Liver (tissue), 9 donors: Measurements from ENCODE around the gene STIM1. TPM values are rescaled to one million over a fixed set of nuclear protein-coding genes. Genes with fewer than 3 reads are reported as not detected.

Experiments used
- DNase-seq: peaks from one replicate; pipeline ENCODE4 v3.0.0-alpha.2; 2017; ENCODE audit warnings: low spot score
- H3K27ac ChIP-seq, 2 donors: one replicate each; pipeline ENCODE4 v1.7.0; 2013; ENCODE audit warnings: inconsistent platforms in 2 of 2, low read length in 2 of 2, control low read depth in 1 of 2, low read depth in 1 of 2, mild to moderate bottlenecking in 1 of 2
- H3K27me3 ChIP-seq, 4 donors: one replicate each; pipeline versions ENCODE4 v1.6.1 to v1.7.0; 2013; ENCODE audit warnings: low read length in 3 of 4, inconsistent platforms in 1 of 4, mild to moderate bottlenecking in 1 of 4, moderate library complexity in 1 of 4; ENCODE audit not compliant: control insufficient read depth in 4 of 4, insufficient read depth in 4 of 4
- H3K36me3 ChIP-seq, 4 donors: one replicate each; pipeline versions ENCODE4 v1.6.1 to v1.7.0; 2013; ENCODE audit warnings: low read length in 3 of 4, mild to moderate bottlenecking in 3 of 4, low read depth in 1 of 4, moderate library complexity in 1 of 4; ENCODE audit not compliant: control insufficient read depth in 4 of 4, insufficient read depth in 3 of 4
- H3K4me1 ChIP-seq, 4 donors: one replicate each; pipeline versions ENCODE4 v1.6.1 to v1.7.0; 2013; ENCODE audit warnings: low read length in 3 of 4, mild to moderate bottlenecking in 3 of 4, moderate library complexity in 1 of 4; ENCODE audit not compliant: control insufficient read depth in 4 of 4, insufficient read depth in 4 of 4
- H3K4me3 ChIP-seq, 3 donors: one replicate each; pipeline versions ENCODE4 v1.6.1 to v1.7.0; 2013; ENCODE audit warnings: low read length in 3 of 3, control low read depth in 1 of 3, low read depth in 1 of 3, mild to moderate bottlenecking in 1 of 3
- H3K9ac ChIP-seq, 2 donors: one replicate each; pipeline ENCODE4 v1.7.0; 2013; ENCODE audit warnings: low read length in 2 of 2, mild to moderate bottlenecking in 2 of 2, moderate library complexity in 2 of 2, control low read depth in 1 of 2, low read depth in 1 of 2
- H3K9me3 ChIP-seq, 4 donors: one replicate each; pipeline versions ENCODE4 v1.6.1 to v1.7.0; 2013; ENCODE audit warnings: low read length in 3 of 4; ENCODE audit not compliant: control insufficient read depth in 4 of 4
- EGR1 ChIP-seq, 2 donors: IDR thresholded peaks; 2 replicates each; pipeline ENCODE4 v1.6.1; 2016 to 2018; ENCODE audit warnings: antibody characterized with exemption in 2 of 2, low read depth in 2 of 2
- FOXA1 ChIP-seq: IDR thresholded peaks from 2 replicates; pipeline ENCODE4 v1.6.1; 2016; ENCODE audit warnings: antibody characterized with exemption
- FOXA2 ChIP-seq: IDR thresholded peaks from 2 replicates; pipeline ENCODE4 v1.6.1; 2016; ENCODE audit warnings: antibody characterized with exemption
- HNF4A ChIP-seq, 2 donors: conservative IDR thresholded peaks; 2 replicates each; pipeline ENCODE4 v1.6.1; 2016; ENCODE audit warnings: antibody characterized with exemption in 2 of 2, mild to moderate bottlenecking in 2 of 2
- HNF4G ChIP-seq: IDR thresholded peaks from 2 replicates; pipeline ENCODE4 v1.6.1; 2016; ENCODE audit warnings: antibody characterized with exemption
- JUND ChIP-seq, 2 donors: IDR thresholded peaks; 2 replicates each; pipeline ENCODE4 v1.6.1; 2016; ENCODE audit warnings: antibody characterized with exemption in 2 of 2
- NR2F2 ChIP-seq: IDR thresholded peaks from 2 replicates; pipeline ENCODE4 v1.6.1; 2016; ENCODE audit warnings: antibody characterized with exemption
- RAD21 ChIP-seq, 2 donors: IDR thresholded peaks; 2 replicates each; pipeline ENCODE4 v1.6.1; 2016; ENCODE audit warnings: antibody characterized with exemption in 2 of 2, mild to moderate bottlenecking in 2 of 2
- RXRA ChIP-seq, 2 donors: IDR thresholded peaks; 2 replicates each; pipeline ENCODE4 v1.6.1; 2017 to 2018; ENCODE audit warnings: antibody characterized with exemption in 2 of 2, mild to moderate bottlenecking in 1 of 2
- SP1 ChIP-seq: IDR thresholded peaks from 2 replicates; pipeline ENCODE4 v1.6.1; 2018; ENCODE audit warnings: antibody characterized with exemption, mild to moderate bottlenecking
- TAF1 ChIP-seq: conservative IDR thresholded peaks from 2 replicates; pipeline ENCODE4 v1.6.1; 2016; ENCODE audit warnings: antibody characterized with exemption, mild to moderate bottlenecking
- YY1 ChIP-seq: IDR thresholded peaks from 2 replicates; pipeline ENCODE4 v1.6.1; 2016; ENCODE audit warnings: antibody characterized with exemption, mild to moderate bottlenecking
- WGBS: extraction: QIAGEN DNeasy Blood & Tissue Kit; methylation state at CpG from one replicate; pipeline ENCODE4 v1.1.7; 2013; 5-methylcytosine and 5-hydroxymethylcytosine counted together
- polyA plus RNA-seq, 2 donors: library from polyadenylated mRNA; stranded (reverse) in 1 of 2; unstranded in 1 of 2; fragments of 200-250 nt in 1 of 2; fragments of >200 nt in 1 of 2; fragmentation: Nextera tagmentation in 1 of 2; extraction: Ambion mirVana in 1 of 2; gene quantifications; one replicate each; pipeline versions ENCODE4 v1.2.1 to v1.2.3, GENCODE V29; 2013 to 2015
- total RNA-seq, 2 donors: library from RNA; depleted of rRNA; stranded (reverse); fragments of >200 nt; gene quantifications; one replicate each; pipeline ENCODE4 v1.2.3, GENCODE V29; 2014
- TF ChIP-seq, protein P1 (sequence below): fragments of 150-350 bp; IDR thresholded peaks from 2 replicates; pipeline ENCODE4 v1.5.1; 2017; ENCODE audit warnings: improper control_type of control experiment, low read depth, low read length; ENCODE audit not compliant: missing input control
- TF ChIP-seq, protein P2 (sequence below): IDR thresholded peaks from 2 replicates; pipeline ENCODE4 v1.6.1; 2016; ENCODE audit warnings: antibody characterized with exemption, mild to moderate bottlenecking
- TF ChIP-seq, protein P3 (sequence below): IDR thresholded peaks from 2 replicates; pipeline ENCODE4 v1.6.1; 2016; ENCODE audit warnings: antibody characterized with exemption
- TF ChIP-seq, protein P4 (sequence below): IDR thresholded peaks from 2 replicates; pipeline ENCODE4 v1.6.1; 2016; ENCODE audit warnings: antibody characterized with exemption
- TF ChIP-seq, protein P5 (sequence below): IDR thresholded peaks from 2 replicates; pipeline ENCODE4 v1.6.1; 2016; ENCODE audit warnings: antibody characterized with exemption
- donor health status: healthy.
- donor health status: healthy.
- donor health status: healthy.
- donor health status: healthy.
- donor health status: healthy.

Gene STIM1
- total and polyA plus RNA-seq, 4 donors, result 19.7 to 42.9 (median 25.1) TPM

DNA sequence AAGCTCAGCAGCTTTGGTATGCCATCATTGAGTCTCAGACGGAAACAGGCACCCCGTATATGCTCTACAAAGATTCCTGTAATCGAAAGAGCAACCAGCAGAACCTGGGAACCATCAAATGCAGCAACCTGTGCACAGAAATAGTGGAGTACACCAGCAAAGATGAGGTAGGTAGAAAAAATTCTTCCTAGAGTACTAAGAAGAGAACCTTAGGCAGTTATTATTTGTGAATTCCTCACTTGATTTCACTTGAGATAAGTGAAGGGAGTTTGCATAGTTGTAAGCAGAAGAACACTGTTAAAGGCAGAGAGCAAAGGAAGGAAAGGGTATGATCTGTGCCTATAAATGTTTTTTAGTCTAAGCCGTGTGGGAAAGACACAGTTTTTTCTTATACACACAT lies 267.8 kb downstream of the STIM1 start:
- Histone ChIP-seq H3K4me1 (no peaks in the 10 kb centered on the region), H3K9ac (no peak overlapping the region)
- 96% methylated on average over 4 of the region's 4 CpGs for WGBS

DNA sequence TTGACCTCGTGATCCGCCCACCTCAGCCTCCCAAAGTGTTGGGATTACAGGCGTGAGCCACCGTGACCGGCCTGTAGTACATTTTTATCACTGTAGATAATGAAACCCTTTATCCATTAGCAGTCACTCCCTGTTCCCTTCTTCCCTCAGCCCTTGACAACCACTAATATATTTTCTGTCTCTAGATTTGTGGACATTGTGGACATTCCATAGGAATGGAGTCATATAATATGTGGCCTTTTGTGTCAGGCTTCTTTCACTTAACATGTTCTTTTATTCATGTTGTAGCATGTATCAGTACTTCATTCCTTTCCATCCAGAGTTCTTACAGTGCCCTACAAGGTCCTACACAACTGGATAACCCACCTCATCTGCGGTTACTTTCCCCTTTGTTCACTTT lies 269.7 kb downstream of the STIM1 start:
- no peak for TF ChIP-seq YY1
- TF ChIP-seq RAD21 (IDR thresholded peaks at IDR 0.05), result no peak
- no peak for TF ChIP-seq RXRA (IDR thresholded peaks at IDR 0.05)
- no peak for TF ChIP-seq SP1
- TF ChIP-seq JUND (IDR thresholded peaks at IDR 0.05), result no peak
- TF ChIP-seq, protein P1, sequence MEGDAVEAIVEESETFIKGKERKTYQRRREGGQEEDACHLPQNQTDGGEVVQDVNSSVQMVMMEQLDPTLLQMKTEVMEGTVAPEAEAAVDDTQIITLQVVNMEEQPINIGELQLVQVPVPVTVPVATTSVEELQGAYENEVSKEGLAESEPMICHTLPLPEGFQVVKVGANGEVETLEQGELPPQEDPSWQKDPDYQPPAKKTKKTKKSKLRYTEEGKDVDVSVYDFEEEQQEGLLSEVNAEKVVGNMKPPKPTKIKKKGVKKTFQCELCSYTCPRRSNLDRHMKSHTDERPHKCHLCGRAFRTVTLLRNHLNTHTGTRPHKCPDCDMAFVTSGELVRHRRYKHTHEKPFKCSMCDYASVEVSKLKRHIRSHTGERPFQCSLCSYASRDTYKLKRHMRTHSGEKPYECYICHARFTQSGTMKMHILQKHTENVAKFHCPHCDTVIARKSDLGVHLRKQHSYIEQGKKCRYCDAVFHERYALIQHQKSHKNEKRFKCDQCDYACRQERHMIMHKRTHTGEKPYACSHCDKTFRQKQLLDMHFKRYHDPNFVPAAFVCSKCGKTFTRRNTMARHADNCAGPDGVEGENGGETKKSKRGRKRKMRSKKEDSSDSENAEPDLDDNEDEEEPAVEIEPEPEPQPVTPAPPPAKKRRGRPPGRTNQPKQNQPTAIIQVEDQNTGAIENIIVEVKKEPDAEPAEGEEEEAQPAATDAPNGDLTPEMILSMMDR, result no peak
- TF ChIP-seq, protein P2, sequence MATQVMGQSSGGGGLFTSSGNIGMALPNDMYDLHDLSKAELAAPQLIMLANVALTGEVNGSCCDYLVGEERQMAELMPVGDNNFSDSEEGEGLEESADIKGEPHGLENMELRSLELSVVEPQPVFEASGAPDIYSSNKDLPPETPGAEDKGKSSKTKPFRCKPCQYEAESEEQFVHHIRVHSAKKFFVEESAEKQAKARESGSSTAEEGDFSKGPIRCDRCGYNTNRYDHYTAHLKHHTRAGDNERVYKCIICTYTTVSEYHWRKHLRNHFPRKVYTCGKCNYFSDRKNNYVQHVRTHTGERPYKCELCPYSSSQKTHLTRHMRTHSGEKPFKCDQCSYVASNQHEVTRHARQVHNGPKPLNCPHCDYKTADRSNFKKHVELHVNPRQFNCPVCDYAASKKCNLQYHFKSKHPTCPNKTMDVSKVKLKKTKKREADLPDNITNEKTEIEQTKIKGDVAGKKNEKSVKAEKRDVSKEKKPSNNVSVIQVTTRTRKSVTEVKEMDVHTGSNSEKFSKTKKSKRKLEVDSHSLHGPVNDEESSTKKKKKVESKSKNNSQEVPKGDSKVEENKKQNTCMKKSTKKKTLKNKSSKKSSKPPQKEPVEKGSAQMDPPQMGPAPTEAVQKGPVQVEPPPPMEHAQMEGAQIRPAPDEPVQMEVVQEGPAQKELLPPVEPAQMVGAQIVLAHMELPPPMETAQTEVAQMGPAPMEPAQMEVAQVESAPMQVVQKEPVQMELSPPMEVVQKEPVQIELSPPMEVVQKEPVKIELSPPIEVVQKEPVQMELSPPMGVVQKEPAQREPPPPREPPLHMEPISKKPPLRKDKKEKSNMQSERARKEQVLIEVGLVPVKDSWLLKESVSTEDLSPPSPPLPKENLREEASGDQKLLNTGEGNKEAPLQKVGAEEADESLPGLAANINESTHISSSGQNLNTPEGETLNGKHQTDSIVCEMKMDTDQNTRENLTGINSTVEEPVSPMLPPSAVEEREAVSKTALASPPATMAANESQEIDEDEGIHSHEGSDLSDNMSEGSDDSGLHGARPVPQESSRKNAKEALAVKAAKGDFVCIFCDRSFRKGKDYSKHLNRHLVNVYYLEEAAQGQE, result no peak
- TF ChIP-seq FOXA2, result no peak
- TF ChIP-seq, protein P3, sequence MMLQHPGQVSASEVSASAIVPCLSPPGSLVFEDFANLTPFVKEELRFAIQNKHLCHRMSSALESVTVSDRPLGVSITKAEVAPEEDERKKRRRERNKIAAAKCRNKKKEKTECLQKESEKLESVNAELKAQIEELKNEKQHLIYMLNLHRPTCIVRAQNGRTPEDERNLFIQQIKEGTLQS, result no peak
- TF ChIP-seq HNF4A (conservative IDR thresholded peaks at IDR 0.05), result no peak
- TF ChIP-seq, protein P4, sequence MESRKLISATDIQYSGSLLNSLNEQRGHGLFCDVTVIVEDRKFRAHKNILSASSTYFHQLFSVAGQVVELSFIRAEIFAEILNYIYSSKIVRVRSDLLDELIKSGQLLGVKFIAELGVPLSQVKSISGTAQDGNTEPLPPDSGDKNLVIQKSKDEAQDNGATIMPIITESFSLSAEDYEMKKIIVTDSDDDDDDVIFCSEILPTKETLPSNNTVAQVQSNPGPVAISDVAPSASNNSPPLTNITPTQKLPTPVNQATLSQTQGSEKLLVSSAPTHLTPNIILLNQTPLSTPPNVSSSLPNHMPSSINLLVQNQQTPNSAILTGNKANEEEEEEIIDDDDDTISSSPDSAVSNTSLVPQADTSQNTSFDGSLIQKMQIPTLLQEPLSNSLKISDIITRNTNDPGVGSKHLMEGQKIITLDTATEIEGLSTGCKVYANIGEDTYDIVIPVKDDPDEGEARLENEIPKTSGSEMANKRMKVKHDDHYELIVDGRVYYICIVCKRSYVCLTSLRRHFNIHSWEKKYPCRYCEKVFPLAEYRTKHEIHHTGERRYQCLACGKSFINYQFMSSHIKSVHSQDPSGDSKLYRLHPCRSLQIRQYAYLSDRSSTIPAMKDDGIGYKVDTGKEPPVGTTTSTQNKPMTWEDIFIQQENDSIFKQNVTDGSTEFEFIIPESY, result no peak
- TF ChIP-seq EGR1 (IDR thresholded peaks at IDR 0.05; ENCODE audit: low read depth in 2 of 2), result no peak
- TF ChIP-seq, protein P5, sequence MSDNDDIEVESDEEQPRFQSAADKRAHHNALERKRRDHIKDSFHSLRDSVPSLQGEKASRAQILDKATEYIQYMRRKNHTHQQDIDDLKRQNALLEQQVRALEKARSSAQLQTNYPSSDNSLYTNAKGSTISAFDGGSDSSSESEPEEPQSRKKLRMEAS, result no peak
- Histone ChIP-seq H3K27ac (no peak overlapping the region), H3K27me3 (no peaks in the 10 kb centered on the region), H3K4me3 (no peak overlapping the region), H3K9me3 (no peaks in the 10 kb centered on the region), H3K36me3 (peaks cover 8 to 41% (median 29%) of the 10 kb centered on the region in 4 donors), H3K9ac (no peak overlapping the region), H3K4me1 (no peaks in the 10 kb centered on the region)
- no peak for DNase-seq
- 98% methylated on average over 6 of the region's 6 CpGs for WGBS

More for the DNA sequence above, 267.8 kb downstream of the STIM1 start:
- no peak for DNase-seq
- TF ChIP-seq RXRA (IDR thresholded peaks at IDR 0.05), result no peak
- TF ChIP-seq RAD21 (IDR thresholded peaks at IDR 0.05), result no peak
- no peak for TF ChIP-seq JUND (IDR thresholded peaks at IDR 0.05)
- TF ChIP-seq, protein P5, result no peak
- TF ChIP-seq, protein P4, result no peak
- TF ChIP-seq YY1, result no peak
- no peak for TF ChIP-seq EGR1 (IDR thresholded peaks at IDR 0.05; ENCODE audit: low read depth in 2 of 2)
- no peak for TF ChIP-seq NR2F2
- TF ChIP-seq TAF1, result no peak
- no peak for TF ChIP-seq HNF4G
- no peak for TF ChIP-seq HNF4A (conservative IDR thresholded peaks at IDR 0.05)
- no peak for TF ChIP-seq FOXA1
- TF ChIP-seq SP1, result no peak
- Histone ChIP-seq H3K27me3 (no peaks in the 10 kb centered on the region), H3K27ac (no peak overlapping the region), H3K36me3 (peaks cover 8 to 41% (median 33%) of the 10 kb centered on the region in 4 donors), H3K4me3 (no peak overlapping the region), H3K9me3 (no peaks in the 10 kb centered on the region)
